ENCODE measurements around the gene ADAM8. TPM values are rescaled to one million over a fixed set of nuclear protein-coding genes. Genes with fewer than 3 reads are reported as not detected.
"Not testable (repeated sequence)": the region's sequence is repeated elsewhere in the genome, so short reads cannot be mapped to it uniquely, and the experiment has no call there.

ADAM8 gene
- 84.9 TPM for total RNA-seq

GRCh38 chr10:133276435-133277201, at the start of gene ADAM8:
Gene ADAM8, minus strand, starts transcription at chr10:133276868. Its CDS starts 51 bp downstream, at chr10:133276817.
- H3K4me1 ChIP-seq (ENCODE audit: insufficient read depth, low read length): peaks cover 72% of the 10 kb centered on the region
- H3K27me3 ChIP-seq (ENCODE audit: insufficient read depth, low read length): no peaks in the 10 kb centered on the region

DNA sequence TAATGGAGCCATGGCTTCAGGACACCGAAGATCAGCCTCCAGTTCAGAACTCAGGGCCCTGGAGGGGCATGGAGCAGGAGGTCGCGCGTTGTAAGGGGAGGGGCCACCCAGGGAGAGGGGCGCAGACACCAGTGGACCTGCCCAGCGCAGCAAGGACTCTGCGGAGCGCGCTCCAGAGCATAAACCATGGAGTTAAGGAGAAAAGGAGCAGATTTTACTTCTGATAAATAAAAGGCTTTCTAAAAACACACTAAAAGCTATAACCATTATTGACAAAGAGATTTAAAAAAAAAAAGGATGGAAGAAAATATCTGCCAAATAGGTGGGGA, 49.5 kb upstream of the ADAM8 start:
- Histone ChIP-seq H3K4me3 (ENCODE audit: low read length) (no peak overlapping the region), H3K9me3 (ENCODE audit: low read depth, low read length) (no peaks in the 10 kb centered on the region), H3K27me3 (ENCODE audit: insufficient read depth, low read length) (peaks cover 47% of the 10 kb centered on the region), H3K4me1 (ENCODE audit: insufficient read depth, low read length) (peaks cover 12% of the 10 kb centered on the region)

More at GRCh38 chr10:133276435-133277201, at the start of gene ADAM8:
- Histone ChIP-seq H3K4me3 (ENCODE audit: low read length) (peak within 1 kb of the TSS; percentile 72), H3K9me3 (ENCODE audit: low read depth, low read length) (no peaks in the 10 kb centered on the region)

DNA sequence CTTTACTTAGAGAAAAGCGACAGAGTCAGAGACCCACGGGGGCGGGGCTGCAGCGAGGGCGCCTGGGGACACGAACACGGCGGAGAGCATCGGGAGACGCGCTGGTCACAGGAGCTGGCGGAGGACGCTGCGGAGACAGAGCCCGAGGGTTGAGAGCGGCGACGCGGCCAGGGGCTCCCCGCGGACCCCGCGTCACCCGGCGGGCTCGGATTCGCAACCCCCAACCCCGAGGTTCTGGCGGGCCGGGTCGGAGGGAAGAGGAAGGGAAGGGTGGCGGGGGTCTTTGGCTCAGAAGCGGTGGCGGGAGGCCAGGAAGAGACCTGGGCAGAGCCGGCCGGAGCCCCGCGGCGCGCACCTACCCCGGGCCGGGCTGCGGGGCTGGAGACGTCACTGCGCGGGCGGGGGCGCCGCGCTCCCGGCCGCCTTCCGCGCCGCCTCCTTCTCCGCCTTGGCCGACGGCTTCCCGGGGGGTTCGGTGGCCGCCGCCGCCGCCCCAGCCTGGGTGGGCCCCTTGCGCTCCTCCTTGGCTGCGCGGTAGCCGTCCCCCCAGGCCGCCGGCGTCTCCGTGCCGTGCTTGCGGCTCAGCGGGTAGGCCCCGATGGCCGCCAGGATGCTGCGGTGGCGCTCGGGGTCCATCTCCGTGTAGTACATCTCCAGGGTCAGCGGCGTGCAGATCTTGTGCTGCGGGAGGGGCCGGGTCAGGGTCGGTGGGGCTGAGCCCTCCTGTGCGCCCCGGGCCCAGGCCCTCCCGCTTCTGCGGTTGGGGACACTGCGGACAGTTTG, 49.0 kb upstream of the ADAM8 start:
- Histone ChIP-seq H3K4me3 (ENCODE audit: low read length) (no peak overlapping the region), H3K4me1 (ENCODE audit: insufficient read depth, low read length) (peaks cover 12% of the 10 kb centered on the region), H3K27me3 (ENCODE audit: insufficient read depth, low read length) (peaks cover 43% of the 10 kb centered on the region), H3K9me3 (ENCODE audit: low read depth, low read length) (no peaks in the 10 kb centered on the region)

DNA sequence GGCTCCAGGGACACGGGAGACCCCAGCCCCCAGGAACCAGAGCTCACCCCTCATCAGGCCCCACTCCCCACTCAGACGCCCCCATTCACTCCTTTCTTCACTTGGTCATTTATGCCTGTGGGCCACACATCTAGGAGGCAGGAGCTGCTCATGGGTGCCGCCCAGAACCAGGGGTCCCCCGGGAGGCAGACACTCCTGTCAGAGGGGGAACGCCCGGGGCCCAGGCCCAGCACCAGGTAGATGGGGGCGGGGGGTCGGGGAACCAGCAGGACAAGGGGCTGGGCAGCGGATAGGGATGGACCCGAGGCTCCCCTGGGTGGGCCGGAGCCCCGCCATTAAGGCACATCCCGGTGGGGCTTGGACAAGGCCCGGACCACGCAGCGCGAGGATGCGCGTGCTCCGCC, 48.2 kb upstream of the ADAM8 start:
- Histone ChIP-seq H3K27me3 (ENCODE audit: insufficient read depth, low read length) (peaks cover 43% of the 10 kb centered on the region), H3K4me1 (ENCODE audit: insufficient read depth, low read length) (peaks cover 12% of the 10 kb centered on the region), H3K4me3 (ENCODE audit: low read length) (no peak overlapping the region), H3K9me3 (ENCODE audit: low read depth, low read length) (no peaks in the 10 kb centered on the region)

DNA sequence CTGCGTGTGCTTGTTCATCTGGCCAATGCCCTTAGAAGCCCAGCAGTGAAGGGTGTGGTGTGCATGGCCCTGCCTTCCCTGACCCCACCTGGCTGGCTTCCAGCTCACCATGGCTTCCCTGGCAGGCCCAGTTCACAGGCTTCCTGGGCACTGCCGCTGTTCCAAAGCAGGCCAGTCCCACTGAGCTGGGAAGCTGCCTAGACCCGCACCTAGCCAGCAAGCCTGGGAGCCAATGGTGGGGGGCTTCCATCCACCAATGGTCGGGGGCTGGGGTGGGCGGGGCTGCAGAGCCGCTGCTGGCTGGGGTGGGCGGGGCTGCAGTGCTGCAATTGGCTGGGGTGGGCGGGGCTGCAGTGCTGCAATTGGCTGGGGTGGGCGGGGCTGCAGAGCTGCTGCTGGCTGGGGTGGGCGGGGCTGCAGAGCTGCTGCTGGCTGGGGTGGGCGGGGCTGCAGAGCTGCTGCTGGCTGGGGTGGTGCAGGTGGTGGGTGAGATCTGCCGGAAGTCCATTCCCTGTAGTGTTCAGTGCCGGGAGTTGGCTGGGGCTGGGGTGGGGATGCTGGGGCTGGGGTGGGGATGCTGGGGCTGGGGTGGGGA, 47.6 kb upstream of the ADAM8 start:
- Histone ChIP-seq H3K4me3 (ENCODE audit: low read length) (no peak overlapping the region), H3K27me3 (ENCODE audit: insufficient read depth, low read length) (peaks cover 41% of the 10 kb centered on the region), H3K9me3 (ENCODE audit: low read depth, low read length) (no peaks in the 10 kb centered on the region), H3K4me1 (ENCODE audit: insufficient read depth, low read length) (peaks cover 12% of the 10 kb centered on the region)

DNA sequence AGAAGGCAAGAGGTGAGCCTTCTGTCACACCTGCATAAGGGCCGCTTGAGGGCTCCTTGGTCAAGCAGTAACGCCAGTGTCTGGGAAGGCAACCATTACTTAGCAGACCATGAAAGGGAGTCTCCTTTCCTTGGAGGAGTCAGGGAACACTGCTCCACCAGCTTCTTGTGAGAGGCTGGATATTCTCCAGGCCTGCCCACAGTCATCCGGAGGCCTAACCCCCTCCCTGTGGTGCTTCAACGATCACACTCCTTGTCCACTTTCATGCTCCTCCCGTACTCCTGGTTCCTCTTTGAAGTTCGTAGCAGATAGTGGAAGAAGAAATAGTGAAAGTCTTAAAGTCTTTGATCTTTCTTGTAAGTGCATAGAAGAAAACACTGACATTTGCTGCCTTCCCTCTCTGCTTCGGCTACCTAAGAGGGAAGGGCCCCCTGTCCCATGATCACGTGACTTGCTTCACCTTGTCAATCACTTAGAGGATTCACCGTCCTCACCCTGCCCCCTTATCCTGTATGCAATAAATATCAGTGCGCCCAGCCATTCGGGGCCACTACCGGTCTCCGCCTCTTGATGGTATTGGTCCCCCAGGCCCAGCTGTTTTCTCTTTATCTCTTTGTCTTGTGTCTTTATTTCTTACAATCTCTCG, 45.5 kb upstream of the ADAM8 start:
- H3K9me3 ChIP-seq (ENCODE audit: low read depth, low read length): not testable (repeated sequence)
- peaks cover 19% of the 10 kb centered on the region for H3K4me1 ChIP-seq (ENCODE audit: insufficient read depth, low read length)

GRCh38 chr10:133320852-133321422, 44.3 kb upstream of the ADAM8 start:
- not testable (repeated sequence) for H3K4me3 ChIP-seq (ENCODE audit: low read length); H3K9me3 ChIP-seq (ENCODE audit: low read depth, low read length)
- Histone ChIP-seq H3K27me3 (ENCODE audit: insufficient read depth, low read length) (peaks cover 12% of the 10 kb centered on the region), H3K4me1 (ENCODE audit: insufficient read depth, low read length) (peaks cover 16% of the 10 kb centered on the region)

More for the DNA sequence above, 45.5 kb upstream of the ADAM8 start:
- peaks cover 24% of the 10 kb centered on the region for H3K27me3 ChIP-seq (ENCODE audit: insufficient read depth, low read length)
- H3K4me3 ChIP-seq (ENCODE audit: low read length): not testable (repeated sequence)

DNA sequence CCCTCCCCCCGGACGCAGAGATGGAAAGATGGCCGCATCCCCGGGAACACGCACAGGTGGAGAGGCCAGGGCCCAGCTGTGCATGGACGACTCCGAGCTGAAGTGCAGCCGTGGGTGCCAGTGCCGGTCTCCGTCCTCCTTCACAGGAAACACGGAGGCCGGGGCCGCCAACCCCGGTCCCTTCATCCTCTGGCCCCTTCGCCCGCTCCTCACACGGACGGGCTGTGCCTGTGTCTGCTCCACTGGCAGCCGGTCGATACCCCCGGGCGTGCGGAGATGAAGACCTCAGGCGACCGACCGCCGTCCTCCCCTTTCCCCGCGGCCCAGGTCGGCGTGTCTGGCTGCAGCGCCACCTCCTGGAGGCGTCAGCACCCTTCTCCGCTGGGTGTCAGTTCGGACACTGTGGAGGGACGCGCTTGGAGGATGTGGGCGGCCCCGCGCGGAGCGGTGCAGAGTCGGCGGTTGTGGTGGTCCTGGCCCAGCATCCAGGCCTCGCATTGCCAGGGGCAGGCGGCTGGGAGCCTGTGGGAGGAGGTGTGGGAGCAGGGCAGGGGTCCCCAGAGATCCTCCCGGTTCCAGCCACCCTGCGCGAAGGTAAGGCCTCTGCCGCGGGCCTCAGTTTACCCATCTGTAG, 41.9 kb upstream of the ADAM8 start:
- no peaks in the 10 kb centered on the region for H3K9me3 ChIP-seq (ENCODE audit: low read depth, low read length)
- peaks cover 7% of the 10 kb centered on the region for H3K4me1 ChIP-seq (ENCODE audit: insufficient read depth, low read length)
- H3K4me3 ChIP-seq (ENCODE audit: low read length): no peak overlapping the region
- H3K27me3 ChIP-seq (ENCODE audit: insufficient read depth, low read length): peaks cover 5% of the 10 kb centered on the region

- no peaks in the 10 kb centered on the region for H3K9me3 ChIP-seq (ENCODE audit: low read depth, low read length)
- H3K4me1 ChIP-seq (ENCODE audit: insufficient read depth, low read length): peaks cover 7% of the 10 kb centered on the region
- H3K4me3 ChIP-seq (ENCODE audit: low read length): no peak overlapping the region
- peaks cover 5% of the 10 kb centered on the region for H3K27me3 ChIP-seq (ENCODE audit: insufficient read depth, low read length)
Observed at GRCh38 chr10:133316732-133317131, 40.1 kb upstream of the ADAM8 start.

DNA sequence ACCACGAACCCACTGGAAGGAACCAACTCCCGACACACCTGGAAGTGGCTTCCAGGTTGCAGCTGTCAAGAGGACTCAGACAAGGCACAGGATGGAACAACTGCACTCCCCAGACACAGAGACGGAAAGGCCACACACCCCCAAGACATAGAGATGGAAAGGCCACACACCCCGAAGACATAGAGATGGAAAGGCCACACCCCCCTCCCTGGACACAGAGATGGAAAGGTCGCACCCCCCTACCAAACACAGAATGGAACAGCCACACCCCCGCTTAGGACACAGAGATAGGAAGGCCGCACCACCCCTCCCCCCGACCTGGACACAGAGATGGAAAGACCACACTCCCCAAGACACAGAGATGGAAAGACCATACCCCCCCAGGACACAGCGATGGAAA, 39.6 kb upstream of the ADAM8 start:
- H3K27me3 ChIP-seq (ENCODE audit: insufficient read depth, low read length): peaks cover 5% of the 10 kb centered on the region
- H3K4me1 ChIP-seq (ENCODE audit: insufficient read depth, low read length): peaks cover 7% of the 10 kb centered on the region
- no peak overlapping the region for H3K4me3 ChIP-seq (ENCODE audit: low read length)
- no peaks in the 10 kb centered on the region for H3K9me3 ChIP-seq (ENCODE audit: low read depth, low read length)

DNA sequence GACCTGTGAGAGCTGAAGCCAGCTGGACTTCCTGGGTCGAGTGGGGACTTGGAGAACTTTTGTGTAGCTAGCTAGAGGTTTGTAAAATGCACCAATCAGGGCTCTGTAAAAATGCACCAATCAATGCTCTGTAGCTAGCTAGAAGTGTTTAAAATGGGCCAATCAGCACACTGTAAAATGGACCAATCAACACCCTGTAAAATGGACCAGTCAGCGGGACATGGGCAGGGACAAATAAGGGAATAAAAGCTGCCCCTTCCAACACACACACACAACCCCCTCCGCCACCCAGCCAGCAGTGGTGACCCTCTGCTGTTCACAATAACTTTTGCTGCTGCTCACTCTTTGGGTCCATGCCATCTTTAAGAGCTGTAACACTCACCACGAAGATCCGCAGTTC, 39.2 kb upstream of the ADAM8 start:
- Histone ChIP-seq H3K9me3 (ENCODE audit: low read depth, low read length) (no peaks in the 10 kb centered on the region), H3K27me3 (ENCODE audit: insufficient read depth, low read length) (peaks cover 5% of the 10 kb centered on the region), H3K4me3 (ENCODE audit: low read length) (no peak overlapping the region), H3K4me1 (ENCODE audit: insufficient read depth, low read length) (peaks cover 7% of the 10 kb centered on the region)

GRCh38 chr10:133314911-133315310, 38.2 kb upstream of the ADAM8 start:
- no peaks in the 10 kb centered on the region for H3K9me3 ChIP-seq (ENCODE audit: low read depth, low read length)
- peaks cover 5% of the 10 kb centered on the region for H3K27me3 ChIP-seq (ENCODE audit: insufficient read depth, low read length)
- no peak overlapping the region for H3K4me3 ChIP-seq (ENCODE audit: low read length)

DNA sequence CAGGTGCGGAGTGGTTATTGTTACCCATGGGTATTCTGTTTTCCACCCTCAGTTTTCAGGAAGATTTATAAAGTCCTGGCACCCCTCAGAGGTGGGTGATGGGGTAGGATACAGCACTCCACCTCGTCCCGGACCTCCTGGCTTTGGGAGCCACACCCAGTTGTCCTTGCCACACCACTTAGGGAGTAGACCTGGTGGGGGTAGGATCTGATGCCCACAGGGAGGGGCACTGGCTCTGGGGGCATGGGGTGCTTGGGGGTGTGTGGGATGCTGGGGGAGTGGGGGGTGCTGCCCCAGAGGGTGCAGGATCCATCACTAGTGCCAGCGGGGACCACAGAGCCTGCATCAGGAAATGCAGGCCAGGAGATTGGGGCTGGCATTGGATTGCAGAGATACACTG, 36.5 kb upstream of the ADAM8 start:
- H3K27me3 ChIP-seq (ENCODE audit: insufficient read depth, low read length): no peaks in the 10 kb centered on the region

More at GRCh38 chr10:133314911-133315310, 38.2 kb upstream of the ADAM8 start:
- H3K4me1 ChIP-seq (ENCODE audit: insufficient read depth, low read length): peaks cover 7% of the 10 kb centered on the region

DNA sequence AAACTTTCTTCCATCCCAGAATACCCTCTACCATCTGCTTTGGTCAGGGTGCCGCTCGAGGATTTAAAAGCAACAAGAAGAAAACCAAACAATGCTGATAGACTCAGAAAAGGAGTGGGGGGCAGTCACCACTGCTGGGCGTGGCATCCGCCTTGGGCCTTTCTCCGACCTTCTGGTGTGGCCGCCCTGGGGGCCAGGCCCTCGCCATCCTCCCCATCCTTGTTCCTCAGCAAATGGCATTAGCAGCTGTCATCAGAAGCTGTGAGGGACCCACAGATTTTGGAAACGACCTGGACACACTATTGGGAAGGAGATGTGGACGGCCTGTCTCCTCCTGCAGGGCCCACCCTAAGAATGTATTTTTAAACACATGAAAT, 36.1 kb upstream of the ADAM8 start:
- no peaks in the 10 kb centered on the region for H3K9me3 ChIP-seq (ENCODE audit: low read depth, low read length)
- H3K4me3 ChIP-seq (ENCODE audit: low read length): no peak overlapping the region
- H3K4me1 ChIP-seq (ENCODE audit: insufficient read depth, low read length): peaks cover 12% of the 10 kb centered on the region
- no peaks in the 10 kb centered on the region for H3K27me3 ChIP-seq (ENCODE audit: insufficient read depth, low read length)

More for the DNA sequence above, 36.5 kb upstream of the ADAM8 start:
- Histone ChIP-seq H3K9me3 (ENCODE audit: low read depth, low read length) (no peaks in the 10 kb centered on the region), H3K4me1 (ENCODE audit: insufficient read depth, low read length) (peaks cover 8% of the 10 kb centered on the region), H3K4me3 (ENCODE audit: low read length) (no peak overlapping the region)
